ENCODE results near the gene OR7A17. TPM values are rescaled to one million over a fixed set of nuclear protein-coding genes. Genes with fewer than 3 reads are reported as not detected.

OR7A17 gene
- total and polyA plus RNA-seq, 2 of the 13 experiments (the other 11 are each of a cell fraction or from before 2014, with no cell fraction given): not detected

DNA sequence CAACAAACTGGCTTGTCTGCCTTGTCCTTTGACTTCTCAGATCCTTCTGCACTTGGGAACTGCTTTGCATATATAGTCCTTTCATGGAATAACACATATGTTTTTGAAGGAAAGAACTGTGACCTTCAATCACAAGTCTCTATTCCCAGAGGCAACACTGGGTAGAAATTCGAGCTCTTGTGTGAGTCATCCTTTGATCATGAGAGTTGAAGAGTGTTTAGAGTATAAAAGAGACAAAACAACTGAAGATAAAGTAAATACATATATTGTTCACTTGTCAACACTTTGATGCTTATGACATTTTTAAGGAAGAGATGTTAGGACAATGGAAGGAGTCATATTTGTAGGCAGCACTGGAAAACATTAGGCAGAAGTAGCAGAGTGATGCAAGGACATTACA is 45.7 kb downstream of the OR7A17 start:
- no peak overlapping the region for H3K4me2 ChIP-seq (ENCODE audit: low read depth, low read length)
- in situ Hi-C loops (cut with HindIII; ENCODE audit: extremely low pct_ligation_motif_present, low pct_unique_long_range_greater_than_20kb): no loop called here
- BruUV-seq (replicated peaks): no TSS peak
- no peaks in the 10 kb centered on the region for H3K79me2 ChIP-seq (ENCODE audit: insufficient read depth, low read length)
- no peaks in the 10 kb centered on the region for H4K20me1 ChIP-seq (ENCODE audit: insufficient read depth, low read length)
- DNase-seq (ENCODE audit: low spot score) (no peak), FAIRE-seq (no peak), ATAC-seq (no peak)
- WGBS (ENCODE audit: low lambda C conversion rate): 0% methylated on average over 1 of the region's 1 CpG
- H3K9me3 ChIP-seq (ENCODE audit: low read length): no peaks in the 10 kb centered on the region
- intact Hi-C loops (cut with micrococcal nuclease; ENCODE audit: unreplicated experiment): no loop called here
- no peak overlapping the region for H3K9ac ChIP-seq (ENCODE audit: insufficient read depth, low read depth, low read length)
- ChIA-PET CTCF (ENCODE audit: low intra/inter-chr PET ratio, low total read pairs) (no interaction called here), POLR2A (no interaction called here)
- H3K27ac ChIP-seq (ENCODE audit: extremely low read length, insufficient read depth, low read length): no peak overlapping the region
- H3K27me3 ChIP-seq (ENCODE audit: control insufficient read depth in 1 of 2, insufficient read depth in 2 of 2, low read length in 2 of 2): no peaks in the 10 kb centered on the region
- no peak overlapping the region for H2AFZ ChIP-seq (ENCODE audit: low read length)
- H3K4me3 ChIP-seq (replicated peaks in 1 of 3; ENCODE audit: insufficient read depth in 1 of 3, low read depth in 2 of 3, low read length in 3 of 3): no peak overlapping the region
- no peaks in the 10 kb centered on the region for H3K4me1 ChIP-seq (ENCODE audit: insufficient read depth, low read length)
- no peaks in the 10 kb centered on the region for H3K36me3 ChIP-seq (replicated peaks in 1 of 2; ENCODE audit: control insufficient read depth in 1 of 2, insufficient read depth in 2 of 2, low read length in 2 of 2)
- TF ChIP-seq, protein P1, sequence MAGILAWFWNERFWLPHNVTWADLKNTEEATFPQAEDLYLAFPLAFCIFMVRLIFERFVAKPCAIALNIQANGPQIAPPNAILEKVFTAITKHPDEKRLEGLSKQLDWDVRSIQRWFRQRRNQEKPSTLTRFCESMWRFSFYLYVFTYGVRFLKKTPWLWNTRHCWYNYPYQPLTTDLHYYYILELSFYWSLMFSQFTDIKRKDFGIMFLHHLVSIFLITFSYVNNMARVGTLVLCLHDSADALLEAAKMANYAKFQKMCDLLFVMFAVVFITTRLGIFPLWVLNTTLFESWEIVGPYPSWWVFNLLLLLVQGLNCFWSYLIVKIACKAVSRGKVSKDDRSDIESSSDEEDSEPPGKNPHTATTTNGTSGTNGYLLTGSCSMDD (CRISPR knock-in tag; IDR thresholded peaks at IDR 0.05): no peak
- no peak for TF ChIP-seq ZC3H4 (CRISPR knock-in tag; IDR thresholded peaks at IDR 0.05; ENCODE audit: borderline replicate concordance)
- TF ChIP-seq, protein P2, sequence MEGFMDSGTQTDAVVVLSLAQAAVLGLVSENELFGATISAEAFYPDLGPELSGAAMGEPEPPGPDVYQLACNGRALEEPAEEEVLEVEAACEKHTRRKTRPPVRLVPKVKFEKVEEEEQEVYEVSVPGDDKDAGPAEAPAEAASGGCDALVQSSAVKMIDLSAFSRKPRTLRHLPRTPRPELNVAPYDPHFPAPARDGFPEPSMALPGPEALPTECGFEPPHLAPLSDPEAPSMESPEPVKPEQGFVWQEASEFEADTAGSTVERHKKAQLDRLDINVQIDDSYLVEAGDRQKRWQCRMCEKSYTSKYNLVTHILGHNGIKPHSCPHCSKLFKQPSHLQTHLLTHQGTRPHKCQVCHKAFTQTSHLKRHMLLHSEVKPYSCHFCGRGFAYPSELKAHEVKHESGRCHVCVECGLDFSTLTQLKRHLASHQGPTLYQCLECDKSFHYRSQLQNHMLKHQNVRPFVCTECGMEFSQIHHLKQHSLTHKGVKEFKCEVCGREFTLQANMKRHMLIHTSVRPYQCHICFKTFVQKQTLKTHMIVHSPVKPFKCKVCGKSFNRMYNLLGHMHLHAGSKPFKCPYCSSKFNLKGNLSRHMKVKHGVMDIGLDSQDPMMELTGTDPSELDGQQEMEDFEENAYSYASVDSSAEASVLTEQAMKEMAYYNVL (CRISPR knock-in tag; IDR thresholded peaks at IDR 0.05; ENCODE audit: borderline replicate concordance): no peak
- TF ChIP-seq, protein P3, sequence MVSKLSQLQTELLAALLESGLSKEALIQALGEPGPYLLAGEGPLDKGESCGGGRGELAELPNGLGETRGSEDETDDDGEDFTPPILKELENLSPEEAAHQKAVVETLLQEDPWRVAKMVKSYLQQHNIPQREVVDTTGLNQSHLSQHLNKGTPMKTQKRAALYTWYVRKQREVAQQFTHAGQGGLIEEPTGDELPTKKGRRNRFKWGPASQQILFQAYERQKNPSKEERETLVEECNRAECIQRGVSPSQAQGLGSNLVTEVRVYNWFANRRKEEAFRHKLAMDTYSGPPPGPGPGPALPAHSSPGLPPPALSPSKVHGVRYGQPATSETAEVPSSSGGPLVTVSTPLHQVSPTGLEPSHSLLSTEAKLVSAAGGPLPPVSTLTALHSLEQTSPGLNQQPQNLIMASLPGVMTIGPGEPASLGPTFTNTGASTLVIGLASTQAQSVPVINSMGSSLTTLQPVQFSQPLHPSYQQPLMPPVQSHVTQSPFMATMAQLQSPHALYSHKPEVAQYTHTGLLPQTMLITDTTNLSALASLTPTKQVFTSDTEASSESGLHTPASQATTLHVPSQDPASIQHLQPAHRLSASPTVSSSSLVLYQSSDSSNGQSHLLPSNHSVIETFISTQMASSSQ (IDR thresholded peaks at IDR 0.05; ENCODE audit: low read depth): no peak
- TF ChIP-seq, protein P3 (CRISPR knock-in tag; IDR thresholded peaks at IDR 0.05; ENCODE audit: borderline replicate concordance): no peak
- no peak for TF ChIP-seq ZBTB42 (CRISPR knock-in tag; IDR thresholded peaks at IDR 0.05)
- TF ChIP-seq, protein P4, sequence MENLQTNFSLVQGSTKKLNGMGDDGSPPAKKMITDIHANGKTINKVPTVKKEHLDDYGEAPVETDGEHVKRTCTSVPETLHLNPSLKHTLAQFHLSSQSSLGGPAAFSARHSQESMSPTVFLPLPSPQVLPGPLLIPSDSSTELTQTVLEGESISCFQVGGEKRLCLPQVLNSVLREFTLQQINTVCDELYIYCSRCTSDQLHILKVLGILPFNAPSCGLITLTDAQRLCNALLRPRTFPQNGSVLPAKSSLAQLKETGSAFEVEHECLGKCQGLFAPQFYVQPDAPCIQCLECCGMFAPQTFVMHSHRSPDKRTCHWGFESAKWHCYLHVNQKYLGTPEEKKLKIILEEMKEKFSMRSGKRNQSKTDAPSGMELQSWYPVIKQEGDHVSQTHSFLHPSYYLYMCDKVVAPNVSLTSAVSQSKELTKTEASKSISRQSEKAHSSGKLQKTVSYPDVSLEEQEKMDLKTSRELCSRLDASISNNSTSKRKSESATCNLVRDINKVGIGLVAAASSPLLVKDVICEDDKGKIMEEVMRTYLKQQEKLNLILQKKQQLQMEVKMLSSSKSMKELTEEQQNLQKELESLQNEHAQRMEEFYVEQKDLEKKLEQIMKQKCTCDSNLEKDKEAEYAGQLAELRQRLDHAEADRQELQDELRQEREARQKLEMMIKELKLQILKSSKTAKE (CRISPR knock-in tag; IDR thresholded peaks at IDR 0.05; ENCODE audit: borderline replicate concordance): no peak
- TF ChIP-seq ZNF20 (CRISPR knock-in tag; IDR thresholded peaks at IDR 0.05): no peak
- TF ChIP-seq ZNF468 (CRISPR knock-in tag; IDR thresholded peaks at IDR 0.05): no peak
- TF ChIP-seq, protein P5, sequence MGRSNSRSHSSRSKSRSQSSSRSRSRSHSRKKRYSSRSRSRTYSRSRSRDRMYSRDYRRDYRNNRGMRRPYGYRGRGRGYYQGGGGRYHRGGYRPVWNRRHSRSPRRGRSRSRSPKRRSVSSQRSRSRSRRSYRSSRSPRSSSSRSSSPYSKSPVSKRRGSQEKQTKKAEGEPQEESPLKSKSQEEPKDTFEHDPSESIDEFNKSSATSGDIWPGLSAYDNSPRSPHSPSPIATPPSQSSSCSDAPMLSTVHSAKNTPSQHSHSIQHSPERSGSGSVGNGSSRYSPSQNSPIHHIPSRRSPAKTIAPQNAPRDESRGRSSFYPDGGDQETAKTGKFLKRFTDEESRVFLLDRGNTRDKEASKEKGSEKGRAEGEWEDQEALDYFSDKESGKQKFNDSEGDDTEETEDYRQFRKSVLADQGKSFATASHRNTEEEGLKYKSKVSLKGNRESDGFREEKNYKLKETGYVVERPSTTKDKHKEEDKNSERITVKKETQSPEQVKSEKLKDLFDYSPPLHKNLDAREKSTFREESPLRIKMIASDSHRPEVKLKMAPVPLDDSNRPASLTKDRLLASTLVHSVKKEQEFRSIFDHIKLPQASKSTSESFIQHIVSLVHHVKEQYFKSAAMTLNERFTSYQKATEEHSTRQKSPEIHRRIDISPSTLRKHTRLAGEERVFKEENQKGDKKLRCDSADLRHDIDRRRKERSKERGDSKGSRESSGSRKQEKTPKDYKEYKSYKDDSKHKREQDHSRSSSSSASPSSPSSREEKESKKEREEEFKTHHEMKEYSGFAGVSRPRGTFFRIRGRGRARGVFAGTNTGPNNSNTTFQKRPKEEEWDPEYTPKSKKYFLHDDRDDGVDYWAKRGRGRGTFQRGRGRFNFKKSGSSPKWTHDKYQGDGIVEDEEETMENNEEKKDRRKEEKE (IDR thresholded peaks at IDR 0.05): no peak
